SK-N-SH (cell line): ENCODE results near the gene OR51S1. TPM values are rescaled to one million over a fixed set of nuclear protein-coding genes. Genes with fewer than 3 reads are reported as not detected.

Source experiments
- CTCF ChIA-PET: fragments of 300-600, 350-600 bp; formaldehyde crosslinking; extraction: SDS; loops from one replicate; lab custom pipeline; 2021; lab: Yijun Ruan, JAX
- POLR2A ChIA-PET: fragments of 350-600 bp; sonication (Branson Sonifier 250); formaldehyde crosslinking; extraction: SDS; loops from one replicate; lab custom pipeline; 2020; ENCODE audit warnings: antibody characterized with exemption, inconsistent platforms; lab: Yijun Ruan, JAX
- DNase-seq: peaks from one replicate; pipeline ENCODE4 v3.0.0; 2012
- H2AFZ ChIP-seq: fragments of 200-600 bp; sonication (generic); 2 replicates; pipeline ENCODE4 v1.8.1; 2016; ENCODE audit warnings: antibody characterized with exemption, mild to moderate bottlenecking, low read depth
- H3F3A ChIP-seq: fragments of 200-600 bp; sonication (generic); replicated peaks from 2 replicates; pipeline ENCODE3; 2016; ENCODE audit warnings: antibody characterized with exemption, mild to moderate bottlenecking; ENCODE audit not compliant: insufficient read depth
- H3K27ac ChIP-seq, 2 experiments: fragments of 200-500 bp in 1 of 2; fragments of 200-600 bp in 1 of 2; sonication (Bioruptor generic) in 1 of 2; sonication (generic), shearing (Covaris generic) in 1 of 2; 2 replicates each; pipeline versions ENCODE4 v1.5.1 to v1.6.1; 2014 to 2016; ENCODE audit warnings: low read depth in 2 of 2, inconsistent platforms in 1 of 2, low read length in 1 of 2, mild to moderate bottlenecking in 1 of 2, mixed read lengths in 1 of 2
- H3K27me3 ChIP-seq: fragments of 200-600 bp; sonication (generic), shearing (Covaris generic); 2 replicates; pipeline ENCODE4 v1.6.1; 2016; ENCODE audit warnings: mixed run types; ENCODE audit not compliant: insufficient read depth
- H3K36me3 ChIP-seq, 2 experiments: fragments of 200-500 bp in 1 of 2; fragments of 200-600 bp in 1 of 2; sonication (Bioruptor generic) in 1 of 2; sonication (generic) in 1 of 2; replicated peaks in 1 of 2; 2 replicates each; pipeline versions ENCODE3 to v1.5.1; 2014 to 2016; ENCODE audit warnings: low read length in 1 of 2, mild to moderate bottlenecking in 1 of 2; ENCODE audit not compliant: insufficient read depth in 2 of 2, control insufficient read depth in 1 of 2
- H3K4me1 ChIP-seq, 2 experiments: fragments of 200-500 bp in 1 of 2; fragments of 200-600 bp in 1 of 2; sonication (Bioruptor generic) in 1 of 2; sonication (generic), shearing (Covaris generic) in 1 of 2; 2 replicates each; pipeline versions ENCODE4 v1.5.1 to v1.6.1; 2014 to 2016; ENCODE audit warnings: low read depth in 1 of 2, low read length in 1 of 2, mixed run types in 1 of 2; ENCODE audit not compliant: insufficient read depth in 2 of 2, control insufficient read depth in 1 of 2
- H3K4me2 ChIP-seq: fragments of 200-600 bp; sonication (generic), shearing (Covaris generic); 2 replicates; pipeline ENCODE4 v1.6.1; 2017; ENCODE audit warnings: mixed run types
- H3K4me3 ChIP-seq, 2 experiments: fragments of 200-500 bp in 1 of 2; fragments of 200-600 bp in 1 of 2; sonication (Bioruptor generic) in 1 of 2; sonication (generic), shearing (Covaris generic) in 1 of 2; 2 replicates each; pipeline versions ENCODE4 v1.5.1 to v1.8.1; 2014 to 2016; ENCODE audit warnings: low read depth in 2 of 2, inconsistent platforms in 1 of 2, low read length in 1 of 2, mild to moderate bottlenecking in 1 of 2, mixed read lengths in 1 of 2, moderate library complexity in 1 of 2
- H3K79me2 ChIP-seq: fragments of 200-600 bp; sonication (generic); 2 replicates; pipeline ENCODE4 v1.8.1; 2017; ENCODE audit warnings: mild to moderate bottlenecking; ENCODE audit not compliant: insufficient read depth
- H3K9ac ChIP-seq: fragments of 200-600 bp; sonication (generic); 2 replicates; pipeline ENCODE4 v1.6.1; 2017; ENCODE audit warnings: mixed run types
- H3K9me2 ChIP-seq: fragments of 200-600 bp; sonication (generic); 2 replicates; pipeline ENCODE4 v1.6.1; 2017; ENCODE audit warnings: mixed run types
- H3K9me3 ChIP-seq: fragments of 200-600 bp; sonication (generic); 2 replicates; pipeline ENCODE4 v1.6.1; 2017; ENCODE audit warnings: mixed run types, mild to moderate bottlenecking, moderate library complexity
- H4K20me1 ChIP-seq: fragments of 200-600 bp; sonication (generic); 2 replicates; pipeline ENCODE4 v1.6.1; 2017; ENCODE audit warnings: mild to moderate bottlenecking, mixed run types; ENCODE audit not compliant: insufficient read depth
- CHD2 ChIP-seq: fragments of 150-350 bp; IDR thresholded peaks from 2 replicates; pipeline ENCODE4 v1.6.1; 2018; ENCODE audit warnings: low read length; ENCODE audit not compliant: partially characterized antibody
- EP300 ChIP-seq, 2 experiments: IDR thresholded peaks; 2 replicates each; pipeline versions ENCODE4 v1.4.0 to v1.6.1; 2012; ENCODE audit warnings: borderline replicate concordance in 1 of 2, low read depth in 1 of 2, low read length in 1 of 2
- FOSL2 ChIP-seq: IDR thresholded peaks from 2 replicates; pipeline ENCODE4 v1.4.0; 2012; ENCODE audit warnings: low read depth, mild to moderate bottlenecking, moderate library complexity, borderline replicate concordance
- GABPA ChIP-seq: IDR thresholded peaks from 2 replicates; pipeline ENCODE4 v1.4.0; 2012; ENCODE audit warnings: low read depth, mild to moderate bottlenecking
- MEF2A ChIP-seq: IDR thresholded peaks from 2 replicates; pipeline ENCODE4 v1.4.0; 2012; ENCODE audit warnings: low read depth, borderline replicate concordance
- NRF1 ChIP-seq: IDR thresholded peaks from 2 replicates; pipeline ENCODE4 v1.6.1; 2012; ENCODE audit warnings: low read depth, mild to moderate bottlenecking, low read length
- POLR2AphosphoS5 ChIP-seq: IDR thresholded peaks from 2 replicates; pipeline ENCODE4 v1.6.1; 2012; ENCODE audit warnings: low read depth, low read length
- RCOR1 ChIP-seq: fragments of 150-350 bp; IDR thresholded peaks from 2 replicates; pipeline ENCODE4 v1.6.1; 2017; ENCODE audit warnings: antibody characterized with exemption, low read length
- RXRA ChIP-seq: IDR thresholded peaks from 2 replicates; pipeline ENCODE4 v1.4.0; 2012; ENCODE audit warnings: low read depth, mild to moderate bottlenecking, borderline replicate concordance
- SIN3A ChIP-seq: IDR thresholded peaks from 2 replicates; pipeline ENCODE4 v1.6.1; 2012; ENCODE audit warnings: low read depth, mild to moderate bottlenecking, low read length, moderate library complexity, borderline replicate concordance
- SMC3 ChIP-seq: IDR thresholded peaks from 2 replicates; pipeline ENCODE4 v1.6.1; 2012; ENCODE audit warnings: low read depth, low read length, improper control_type of control experiment
- WGBS: methylation state at CpG from one replicate; pipeline ENCODE4 v1.1.6; 2017; ENCODE audit warnings: low lambda C conversion rate; 5-methylcytosine and 5-hydroxymethylcytosine counted together
- polyA plus RNA-seq, 3 experiments: library from polyadenylated mRNA; depleted of rRNA; stranded (reverse); fragments of >200 nt; gene quantifications; 2 replicates each; pipeline ENCODE4 v1.2.3, GENCODE V29; 2012
- TF ChIP-seq, protein P1 (sequence below): IDR thresholded peaks from 2 replicates; pipeline ENCODE4; 2012
- TF ChIP-seq, protein P2 (sequence below): IDR thresholded peaks from 2 replicates; pipeline ENCODE4 v1.4.0; 2012; ENCODE audit warnings: low read depth, borderline replicate concordance

The OR51S1 gene
- polyA plus RNA-seq, 1 of the 3 experiments (the other 2 are of a cell fraction) = not detected

DNA sequence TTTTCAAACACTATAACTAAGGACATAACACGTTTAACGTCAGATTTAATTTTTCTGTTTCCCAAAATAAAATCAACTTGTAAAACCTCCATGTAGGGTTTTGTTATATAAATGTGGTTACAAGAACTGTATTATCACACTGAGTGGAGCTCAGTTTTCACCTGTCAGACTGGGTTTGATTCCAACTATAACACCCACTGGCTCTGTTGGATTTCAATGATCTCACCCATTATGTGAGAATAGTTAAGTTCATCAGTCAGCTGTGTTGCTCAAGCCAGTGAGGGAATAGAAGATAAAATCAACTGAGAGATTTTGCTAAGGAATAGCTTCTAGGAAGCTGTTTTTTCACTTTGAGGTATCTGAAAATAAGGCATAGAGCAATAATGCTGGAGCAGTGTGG is 39.8 kb downstream of the OR51S1 start:
- Histone ChIP-seq H3K9me3 (no peaks in the 10 kb centered on the region), H3F3A (no peaks in the 10 kb centered on the region), H3K36me3 (no peaks in the 10 kb centered on the region), H3K9me2 (no peaks in the 10 kb centered on the region), H3K79me2 (no peaks in the 10 kb centered on the region), H3K27ac (no peak overlapping the region), H4K20me1 (no peaks in the 10 kb centered on the region), H2AFZ (no peak overlapping the region), H3K4me3 (no peak overlapping the region), H3K9ac (no peak overlapping the region), H3K4me1 (no peaks in the 10 kb centered on the region), H3K4me2 (no peak overlapping the region), H3K27me3 (no peaks in the 10 kb centered on the region)
- no peak for DNase-seq
- POLR2A ChIA-PET = no interaction called here
- 6% methylated on average over 2 of the region's 2 CpGs for WGBS
- CTCF ChIA-PET = no interaction called here
- TF ChIP-seq RXRA (no peak), POLR2AphosphoS5 (no peak), CHD2 (no peak), MEF2A (no peak), EP300 (IDR thresholded peaks at IDR 0.05; ENCODE audit: borderline replicate concordance in 1 of 2, low read depth in 1 of 2, low read length in 1 of 2) (no peak), GABPA (no peak)
- TF ChIP-seq, protein P1, sequence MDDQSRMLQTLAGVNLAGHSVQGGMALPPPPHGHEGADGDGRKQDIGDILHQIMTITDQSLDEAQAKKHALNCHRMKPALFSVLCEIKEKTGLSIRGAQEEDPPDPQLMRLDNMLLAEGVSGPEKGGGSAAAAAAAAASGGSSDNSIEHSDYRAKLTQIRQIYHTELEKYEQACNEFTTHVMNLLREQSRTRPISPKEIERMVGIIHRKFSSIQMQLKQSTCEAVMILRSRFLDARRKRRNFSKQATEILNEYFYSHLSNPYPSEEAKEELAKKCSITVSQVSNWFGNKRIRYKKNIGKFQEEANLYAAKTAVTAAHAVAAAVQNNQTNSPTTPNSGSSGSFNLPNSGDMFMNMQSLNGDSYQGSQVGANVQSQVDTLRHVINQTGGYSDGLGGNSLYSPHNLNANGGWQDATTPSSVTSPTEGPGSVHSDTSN = no peak
- TF ChIP-seq, protein P2, sequence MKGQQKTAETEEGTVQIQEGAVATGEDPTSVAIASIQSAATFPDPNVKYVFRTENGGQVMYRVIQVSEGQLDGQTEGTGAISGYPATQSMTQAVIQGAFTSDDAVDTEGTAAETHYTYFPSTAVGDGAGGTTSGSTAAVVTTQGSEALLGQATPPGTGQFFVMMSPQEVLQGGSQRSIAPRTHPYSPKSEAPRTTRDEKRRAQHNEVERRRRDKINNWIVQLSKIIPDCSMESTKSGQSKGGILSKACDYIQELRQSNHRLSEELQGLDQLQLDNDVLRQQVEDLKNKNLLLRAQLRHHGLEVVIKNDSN = no peak

DNA sequence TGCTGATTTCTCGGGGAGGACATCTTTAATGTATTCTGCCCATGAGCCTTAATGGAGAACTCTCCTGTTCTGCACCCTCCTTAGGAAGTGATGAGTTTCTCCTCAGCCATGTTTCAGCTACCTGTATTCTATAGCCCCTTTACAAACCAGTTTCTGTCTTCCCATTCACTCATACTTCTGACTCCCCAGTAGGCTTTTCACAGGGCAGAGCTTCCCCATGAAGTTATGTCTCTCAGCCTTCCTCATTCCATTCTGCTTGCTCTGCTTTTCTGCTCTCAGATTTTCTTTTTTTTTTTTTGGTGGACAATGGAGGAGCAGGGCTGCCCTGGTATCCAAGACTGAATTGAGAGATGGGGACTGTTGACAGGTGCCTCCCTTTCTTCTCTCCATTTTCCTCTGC is 40.5 kb downstream of the OR51S1 start:
- no peak overlapping the region for H3K4me3 ChIP-seq
- no peak for DNase-seq
- no peak overlapping the region for H3K4me2 ChIP-seq
- H3K9me3 ChIP-seq = no peaks in the 10 kb centered on the region
- no peak overlapping the region for H2AFZ ChIP-seq
- no peaks in the 10 kb centered on the region for H3K79me2 ChIP-seq
- no peaks in the 10 kb centered on the region for H3K36me3 ChIP-seq
- H3F3A ChIP-seq = no peaks in the 10 kb centered on the region
- H3K27me3 ChIP-seq = no peaks in the 10 kb centered on the region
- H3K9me2 ChIP-seq = no peaks in the 10 kb centered on the region
- CTCF ChIA-PET = no interaction called here
- POLR2A ChIA-PET = no interaction called here
- H3K9ac ChIP-seq = no peak overlapping the region
- WGBS = 0% methylated on average over 1 of the region's 1 CpG
- TF ChIP-seq SMC3 = no peak
- no peak for TF ChIP-seq SIN3A
- TF ChIP-seq NRF1 = no peak
- no peak for TF ChIP-seq EP300 (IDR thresholded peaks at IDR 0.05; ENCODE audit: borderline replicate concordance in 1 of 2, low read depth in 1 of 2, low read length in 1 of 2)
- TF ChIP-seq RCOR1 = no peak
- TF ChIP-seq, protein P2 = no peak
- no peak for TF ChIP-seq FOSL2
- H3K4me1 ChIP-seq = no peaks in the 10 kb centered on the region
- no peaks in the 10 kb centered on the region for H4K20me1 ChIP-seq
- H3K27ac ChIP-seq = no peak overlapping the region
